Measurements from ENCODE around the gene SFSWAP.

DNA sequence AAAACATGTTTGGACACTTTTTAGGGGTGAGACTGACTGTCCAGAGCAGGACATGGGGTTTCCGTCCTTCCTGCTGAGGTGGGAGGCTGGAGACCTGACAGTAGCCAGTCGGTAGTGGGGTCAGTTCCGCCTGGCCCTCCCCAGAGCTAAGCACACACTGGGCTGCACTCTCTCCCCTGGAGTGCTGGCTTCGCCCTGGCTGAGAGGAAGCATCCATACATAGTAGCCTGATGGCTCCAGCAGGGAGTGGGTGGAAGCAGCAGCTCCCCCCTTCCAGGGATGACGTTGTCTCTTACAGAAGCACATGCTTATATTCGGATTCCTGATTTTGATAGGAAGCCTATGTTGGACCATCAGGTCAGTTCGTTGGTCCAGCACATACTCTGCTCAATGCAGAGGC is 40.4 kb downstream of the SFSWAP start:
- no peak for TF ChIP-seq POLR2A (IDR thresholded peaks at IDR 0.05)
- TF ChIP-seq, protein P1, sequence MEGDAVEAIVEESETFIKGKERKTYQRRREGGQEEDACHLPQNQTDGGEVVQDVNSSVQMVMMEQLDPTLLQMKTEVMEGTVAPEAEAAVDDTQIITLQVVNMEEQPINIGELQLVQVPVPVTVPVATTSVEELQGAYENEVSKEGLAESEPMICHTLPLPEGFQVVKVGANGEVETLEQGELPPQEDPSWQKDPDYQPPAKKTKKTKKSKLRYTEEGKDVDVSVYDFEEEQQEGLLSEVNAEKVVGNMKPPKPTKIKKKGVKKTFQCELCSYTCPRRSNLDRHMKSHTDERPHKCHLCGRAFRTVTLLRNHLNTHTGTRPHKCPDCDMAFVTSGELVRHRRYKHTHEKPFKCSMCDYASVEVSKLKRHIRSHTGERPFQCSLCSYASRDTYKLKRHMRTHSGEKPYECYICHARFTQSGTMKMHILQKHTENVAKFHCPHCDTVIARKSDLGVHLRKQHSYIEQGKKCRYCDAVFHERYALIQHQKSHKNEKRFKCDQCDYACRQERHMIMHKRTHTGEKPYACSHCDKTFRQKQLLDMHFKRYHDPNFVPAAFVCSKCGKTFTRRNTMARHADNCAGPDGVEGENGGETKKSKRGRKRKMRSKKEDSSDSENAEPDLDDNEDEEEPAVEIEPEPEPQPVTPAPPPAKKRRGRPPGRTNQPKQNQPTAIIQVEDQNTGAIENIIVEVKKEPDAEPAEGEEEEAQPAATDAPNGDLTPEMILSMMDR (IDR thresholded peaks at IDR 0.05) = no peak
